ENCODE results near the gene MPPE1. TPM values are rescaled to one million over a fixed set of nuclear protein-coding genes. Genes with fewer than 3 reads are reported as not detected.
"Not testable (repeated sequence)": the region's sequence is repeated elsewhere in the genome, so short reads cannot be mapped to it uniquely, and the experiment has no call there.

Gene MPPE1
- total and polyA plus RNA-seq, 9 donors: 19.9 to 38.0 (median 25.5) TPM

- 93 to 100% (median 100%) methylated on average over 3 of the region's 3 CpGs for WGBS, 3 donors
- TF ChIP-seq POLR2A (IDR thresholded peaks at IDR 0.05) (no peak), EP300 (IDR thresholded peaks at IDR 0.05) (no peak), CTCF (IDR thresholded peaks at IDR 0.05) (no peak)
Measured at GRCh38 chr18:11899063-11899462, 9.1 kb downstream of the MPPE1 start.

GRCh38 chr18:11897781-11898180 lies 10.3 kb downstream of the MPPE1 start:
- Histone ChIP-seq H3K4me3 (no peak overlapping the region), H3K27ac (no peak overlapping the region), H3K27me3 (no peaks in the 10 kb centered on the region), H3K4me1 (ENCODE audit: insufficient read depth) (no peaks in the 10 kb centered on the region), H3K36me3 (no peaks in the 10 kb centered on the region), H3K9me3 (no peaks in the 10 kb centered on the region)
- DNase-seq: no peak
- TF ChIP-seq CTCF (IDR thresholded peaks at IDR 0.05) (no peak), EP300 (IDR thresholded peaks at IDR 0.05) (no peak), POLR2A (IDR thresholded peaks at IDR 0.05) (no peak)
- 0 to 98% (median 89%) methylated on average over 1 of the region's 1 CpG for WGBS, 3 donors
- intact Hi-C loops (cut with DNase I): loop anchor here in 1 of 4 donors (5.0 kb wide), 1 partner anchor 40 kb away; no protein-coding TSS in a partner anchor

More at GRCh38 chr18:11899063-11899462, 9.1 kb downstream of the MPPE1 start:
- intact Hi-C loops (cut with DNase I): loop anchor here in 1 of 4 donors (5.0 kb wide), 1 partner anchor 42 kb away; no protein-coding TSS in a partner anchor
- Histone ChIP-seq H3K36me3 (no peaks in the 10 kb centered on the region), H3K9me3 (no peaks in the 10 kb centered on the region), H3K4me1 (ENCODE audit: insufficient read depth) (no peaks in the 10 kb centered on the region), H3K27ac (no peak overlapping the region), H3K4me3 (no peak overlapping the region), H3K27me3 (no peaks in the 10 kb centered on the region)
- DNase-seq: no peak

- DNase-seq; H3K9me3 ChIP-seq; H3K36me3 ChIP-seq; H3K4me1 ChIP-seq (ENCODE audit: insufficient read depth); H3K27ac ChIP-seq; intact Hi-C loops (cut with DNase I); H3K4me3 ChIP-seq; H3K27me3 ChIP-seq: not testable (repeated sequence)
- 89 to 92% (median 90%) methylated on average over 7 of the region's 7 CpGs for WGBS, 3 donors
Measured at GRCh38 chr18:11892438-11892837, 15.7 kb downstream of the MPPE1 start.

GRCh38 chr18:11891737-11892136 lies 16.4 kb downstream of the MPPE1 start:
- intact Hi-C loops (cut with DNase I): no loop called here
- H3K36me3 ChIP-seq: no peaks in the 10 kb centered on the region

More at GRCh38 chr18:11891737-11892136, 16.4 kb downstream of the MPPE1 start:
- 86 to 94% (median 92%) methylated on average over 9 of the region's 9 CpGs for WGBS, 3 donors
- no peak overlapping the region for H3K4me3 ChIP-seq
- H3K27ac ChIP-seq: no peak overlapping the region
- no peak for TF ChIP-seq EP300 (IDR thresholded peaks at IDR 0.05)
- TF ChIP-seq POLR2A (IDR thresholded peaks at IDR 0.05): no peak
- no peak for TF ChIP-seq CTCF (IDR thresholded peaks at IDR 0.05)
- DNase-seq: no peak
- H3K9me3 ChIP-seq: no peaks in the 10 kb centered on the region
- H3K4me1 ChIP-seq (ENCODE audit: insufficient read depth): no peaks in the 10 kb centered on the region
- no peaks in the 10 kb centered on the region for H3K27me3 ChIP-seq
